Neutrophil (primary cell): ENCODE measurements around the gene ZBTB48.

Source experiments
- H3K27ac ChIP-seq: fragments of 200-600 bp; sonication (generic); 2 replicates; pipeline ENCODE4 v1.5.1; 2016; ENCODE audit warnings: mild to moderate bottlenecking, moderate library complexity
- H3K27me3 ChIP-seq: fragments of 200-600 bp; sonication (generic); 2 replicates; pipeline ENCODE4 v1.6.0; 2016; ENCODE audit warnings: mild to moderate bottlenecking
- H3K36me3 ChIP-seq: fragments of 200-600 bp; sonication (generic); 2 replicates; pipeline ENCODE4 v1.5.1; 2017
- H3K4me1 ChIP-seq, 2 experiments: fragments of 200-600 bp in 1 of 2; sonication (generic) in 1 of 2; 1 replicate in 1 of 2; 2 replicates in 1 of 2; pipeline versions ENCODE4 v1.5.1 to v1.6.1; 2013 to 2016; ENCODE audit warnings: low read depth in 1 of 2, low read length in 1 of 2, mild to moderate bottlenecking in 1 of 2, moderate library complexity in 1 of 2; ENCODE audit not compliant: control insufficient read depth in 1 of 2, insufficient read depth in 1 of 2
- H3K4me3 ChIP-seq, 2 experiments: fragments of 200-600 bp in 1 of 2; sonication (generic) in 1 of 2; 1 replicate in 1 of 2; 2 replicates in 1 of 2; pipeline ENCODE4 v1.5.1; 2013 to 2016; ENCODE audit warnings: low read depth in 1 of 2, low read length in 1 of 2, mild to moderate bottlenecking in 1 of 2, moderate library complexity in 1 of 2
- H3K9me3 ChIP-seq: fragments of 200-600 bp; sonication (generic); 2 replicates; pipeline ENCODE4 v1.5.1; 2016
- TF ChIP-seq, protein P1 (sequence below): fragments of 200-600 bp; sonication (generic); IDR thresholded peaks from 2 replicates; pipeline ENCODE4 v1.5.1; 2016; ENCODE audit warnings: antibody characterized with exemption

The ZBTB48 gene

DNA sequence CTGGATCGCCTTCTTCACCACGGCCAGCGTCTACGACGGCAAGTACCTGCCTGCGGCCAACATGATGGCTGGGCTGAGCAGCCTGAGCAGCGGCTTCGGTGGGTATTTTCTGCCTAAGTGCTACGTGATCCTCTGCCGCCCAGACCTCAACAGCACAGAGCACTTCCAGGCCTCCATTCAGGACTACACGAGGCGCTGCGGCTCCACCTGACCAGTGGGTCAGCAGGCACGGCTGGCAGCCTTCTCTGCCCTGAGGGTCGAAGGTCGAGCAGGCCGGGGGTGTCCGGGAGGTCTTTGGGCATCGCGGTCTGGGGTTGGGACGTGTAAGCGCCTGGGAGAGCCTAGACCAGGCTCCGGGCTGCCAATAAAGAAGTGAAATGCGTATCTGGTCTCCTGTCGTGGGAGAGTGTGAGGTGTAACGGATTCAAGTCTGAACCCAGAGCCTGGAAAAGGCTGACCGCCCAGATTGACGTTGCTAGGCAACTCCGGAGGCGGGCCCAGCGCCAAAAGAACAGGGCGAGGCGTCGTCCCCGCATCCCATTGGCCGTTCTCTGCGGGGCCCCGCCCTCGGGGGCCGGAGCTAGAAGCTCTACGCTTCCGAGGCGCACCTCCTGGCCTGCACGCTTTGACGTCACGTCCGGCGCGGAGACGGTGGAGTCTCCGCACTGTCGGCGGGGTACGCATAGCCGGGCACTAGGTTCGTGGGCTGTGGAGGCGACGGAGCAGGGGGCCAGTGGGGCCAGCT is at the start of gene ZBTB48:
Gene ZBTB48, plus strand, starts transcription at position 621 of the 745 bp plus-strand sequence. CDS start 616 bp downstream, outside the sequence.
- Histone ChIP-seq H3K4me1 (peaks cover 38 to 42% of the 10 kb centered on the region in 2 experiments), H3K36me3 (peaks cover 8% of the 10 kb centered on the region), H3K27me3 (no peaks in the 10 kb centered on the region), H3K27ac (peak within 1 kb of the TSS; percentile 93), H3K9me3 (no peaks in the 10 kb centered on the region), H3K4me3 (peak within 1 kb of the TSS; percentile 83 to 88)
- TF ChIP-seq, protein P1, sequence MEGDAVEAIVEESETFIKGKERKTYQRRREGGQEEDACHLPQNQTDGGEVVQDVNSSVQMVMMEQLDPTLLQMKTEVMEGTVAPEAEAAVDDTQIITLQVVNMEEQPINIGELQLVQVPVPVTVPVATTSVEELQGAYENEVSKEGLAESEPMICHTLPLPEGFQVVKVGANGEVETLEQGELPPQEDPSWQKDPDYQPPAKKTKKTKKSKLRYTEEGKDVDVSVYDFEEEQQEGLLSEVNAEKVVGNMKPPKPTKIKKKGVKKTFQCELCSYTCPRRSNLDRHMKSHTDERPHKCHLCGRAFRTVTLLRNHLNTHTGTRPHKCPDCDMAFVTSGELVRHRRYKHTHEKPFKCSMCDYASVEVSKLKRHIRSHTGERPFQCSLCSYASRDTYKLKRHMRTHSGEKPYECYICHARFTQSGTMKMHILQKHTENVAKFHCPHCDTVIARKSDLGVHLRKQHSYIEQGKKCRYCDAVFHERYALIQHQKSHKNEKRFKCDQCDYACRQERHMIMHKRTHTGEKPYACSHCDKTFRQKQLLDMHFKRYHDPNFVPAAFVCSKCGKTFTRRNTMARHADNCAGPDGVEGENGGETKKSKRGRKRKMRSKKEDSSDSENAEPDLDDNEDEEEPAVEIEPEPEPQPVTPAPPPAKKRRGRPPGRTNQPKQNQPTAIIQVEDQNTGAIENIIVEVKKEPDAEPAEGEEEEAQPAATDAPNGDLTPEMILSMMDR, result peak; percentile 25

DNA sequence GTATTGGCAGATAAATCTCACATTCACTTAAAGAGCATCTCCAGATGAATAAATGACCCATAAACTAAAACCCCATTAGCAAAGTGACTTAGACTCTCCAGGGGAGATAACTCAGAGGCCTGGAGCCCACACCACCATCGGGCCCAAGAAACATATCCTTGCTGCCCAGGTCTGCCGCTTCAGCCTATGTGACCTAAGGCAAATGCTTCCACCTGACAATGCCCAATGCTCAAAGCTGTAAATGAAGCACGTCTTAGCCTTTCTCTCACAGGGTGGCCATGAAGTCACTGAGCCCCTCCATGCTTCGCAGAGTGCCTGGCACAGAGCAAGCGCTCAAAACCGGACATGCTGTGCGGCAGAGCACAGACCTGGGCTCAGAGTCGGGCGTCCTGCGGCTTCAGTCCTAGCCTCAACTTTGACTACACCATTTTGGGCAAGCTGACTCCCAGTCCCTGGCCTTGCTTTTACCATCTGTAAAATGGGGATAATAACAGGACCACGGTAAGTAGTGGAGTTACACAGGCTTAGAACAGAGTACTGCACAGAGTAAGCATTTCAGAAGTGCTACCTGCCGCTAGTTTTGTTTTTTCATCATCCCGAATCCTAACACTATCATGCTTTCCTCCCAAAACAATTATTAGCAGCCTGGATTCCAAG is 49.2 kb upstream of the ZBTB48 start:
- no peaks in the 10 kb centered on the region for H3K9me3 ChIP-seq
- TF ChIP-seq, protein P1, result no peak
- H3K4me1 ChIP-seq, result no peaks in the 10 kb centered on the region
- peaks cover 62% of the 10 kb centered on the region for H3K36me3 ChIP-seq
- no peak overlapping the region for H3K27ac ChIP-seq
- no peak overlapping the region for H3K4me3 ChIP-seq
- H3K27me3 ChIP-seq, result no peaks in the 10 kb centered on the region

DNA sequence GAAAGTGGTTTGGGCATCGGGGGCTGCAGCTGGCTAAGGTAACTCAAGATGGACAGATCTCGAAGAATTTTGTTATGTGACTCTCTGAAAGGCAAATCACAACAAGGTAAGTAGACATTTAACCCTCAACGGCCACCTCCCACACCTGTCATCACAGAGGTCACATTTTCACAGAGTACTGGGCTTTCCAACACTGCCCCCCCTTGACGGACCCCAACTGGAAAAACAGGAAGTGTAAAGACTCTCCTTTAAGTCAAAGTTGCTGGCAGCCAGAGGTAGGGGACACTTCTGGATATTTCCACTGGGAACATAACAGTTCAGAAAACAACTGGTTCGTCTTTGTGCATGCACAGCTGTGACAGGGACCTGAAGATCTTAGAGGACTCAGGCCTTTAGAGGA is 47.8 kb upstream of the ZBTB48 start:
- Histone ChIP-seq H3K36me3 (peaks cover 48% of the 10 kb centered on the region), H3K9me3 (no peaks in the 10 kb centered on the region), H3K27me3 (no peaks in the 10 kb centered on the region), H3K4me1 (no peaks in the 10 kb centered on the region), H3K27ac (no peak overlapping the region), H3K4me3 (no peak overlapping the region)
- TF ChIP-seq, protein P1, result no peak

DNA sequence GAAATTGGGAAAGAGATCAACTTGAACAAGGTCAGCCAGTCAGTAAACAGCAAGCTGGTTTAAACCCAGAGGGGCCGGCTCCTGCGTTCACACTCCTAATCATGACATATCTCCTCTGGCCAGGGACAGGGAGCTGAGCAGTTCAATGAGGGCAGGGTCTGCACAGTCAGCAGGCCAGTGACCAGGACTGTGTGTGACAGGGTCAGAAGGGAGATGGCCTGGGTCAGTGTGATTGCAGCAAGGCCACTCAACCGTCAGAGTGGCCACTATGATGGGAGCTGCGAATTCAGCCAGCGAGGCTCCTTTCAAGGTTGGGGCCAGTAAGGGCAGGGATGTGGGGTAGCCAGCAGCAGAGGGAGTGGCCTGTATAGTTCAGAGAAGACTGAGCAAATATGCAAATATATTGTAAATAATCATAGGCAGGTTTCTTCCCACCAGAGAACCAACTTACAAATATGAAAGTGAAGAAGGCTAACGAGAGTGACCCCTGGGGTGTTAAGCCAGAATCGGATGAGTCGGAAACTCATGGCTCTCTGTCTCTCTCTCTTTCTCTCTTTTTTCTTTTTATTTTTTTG is 45.5 kb upstream of the ZBTB48 start:
- Histone ChIP-seq H3K27me3 (no peaks in the 10 kb centered on the region), H3K4me3 (no peak overlapping the region), H3K4me1 (no peaks in the 10 kb centered on the region), H3K27ac (no peak overlapping the region), H3K36me3 (peaks cover 30% of the 10 kb centered on the region), H3K9me3 (no peaks in the 10 kb centered on the region)
- TF ChIP-seq, protein P1, result no peak

DNA sequence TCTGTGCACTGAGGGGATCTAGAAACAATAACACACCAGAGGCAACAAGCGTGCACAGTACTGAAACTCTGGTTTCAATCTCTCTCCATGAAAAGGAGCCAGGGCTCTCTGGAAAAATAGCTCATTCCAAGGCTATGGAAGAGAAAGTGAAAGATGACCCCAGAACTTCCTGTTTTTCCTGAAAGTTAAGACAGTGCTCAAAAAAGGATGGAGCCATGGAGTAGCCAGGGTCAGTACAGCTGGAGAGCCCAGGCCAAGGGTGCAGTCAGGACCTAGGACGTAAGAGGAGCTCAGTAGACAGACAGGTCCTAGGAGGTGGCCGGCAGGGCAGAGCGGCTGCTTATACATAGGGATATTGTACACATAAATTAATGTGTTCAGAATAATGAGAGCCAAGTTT is 44.6 kb upstream of the ZBTB48 start:
- H3K4me3 ChIP-seq, result no peak overlapping the region
- H3K4me1 ChIP-seq, result no peaks in the 10 kb centered on the region
- peaks cover 30% of the 10 kb centered on the region for H3K36me3 ChIP-seq
- H3K27ac ChIP-seq, result no peak overlapping the region
- no peaks in the 10 kb centered on the region for H3K27me3 ChIP-seq
- H3K9me3 ChIP-seq, result no peaks in the 10 kb centered on the region
- TF ChIP-seq, protein P1, result no peak
